Fibroblast of skin of scalp (primary cell): ENCODE results near the gene SMAD9. TPM values are rescaled to one million over a fixed set of nuclear protein-coding genes. Genes with fewer than 3 reads are reported as not detected.

Source experiments
- DNase-seq: peaks from one replicate; pipeline ENCODE4 v3.0.0-alpha.2; 2013
- polyA plus RNA-seq, 2 experiments: library from polyadenylated mRNA; unstranded; fragments of 120-200 nt; gene quantifications; one replicate each; pipeline ENCODE4 v1.2.1, GENCODE V29; 2013; ENCODE audit not compliant: insufficient read length in 2 of 2

SMAD9 gene
- 6.1 TPM for polyA plus RNA-seq (2013, experiment 1 of 2; ENCODE audit: insufficient read length)
- polyA plus RNA-seq (2013, experiment 2 of 2; ENCODE audit: insufficient read length), result 7.1 TPM

DNA sequence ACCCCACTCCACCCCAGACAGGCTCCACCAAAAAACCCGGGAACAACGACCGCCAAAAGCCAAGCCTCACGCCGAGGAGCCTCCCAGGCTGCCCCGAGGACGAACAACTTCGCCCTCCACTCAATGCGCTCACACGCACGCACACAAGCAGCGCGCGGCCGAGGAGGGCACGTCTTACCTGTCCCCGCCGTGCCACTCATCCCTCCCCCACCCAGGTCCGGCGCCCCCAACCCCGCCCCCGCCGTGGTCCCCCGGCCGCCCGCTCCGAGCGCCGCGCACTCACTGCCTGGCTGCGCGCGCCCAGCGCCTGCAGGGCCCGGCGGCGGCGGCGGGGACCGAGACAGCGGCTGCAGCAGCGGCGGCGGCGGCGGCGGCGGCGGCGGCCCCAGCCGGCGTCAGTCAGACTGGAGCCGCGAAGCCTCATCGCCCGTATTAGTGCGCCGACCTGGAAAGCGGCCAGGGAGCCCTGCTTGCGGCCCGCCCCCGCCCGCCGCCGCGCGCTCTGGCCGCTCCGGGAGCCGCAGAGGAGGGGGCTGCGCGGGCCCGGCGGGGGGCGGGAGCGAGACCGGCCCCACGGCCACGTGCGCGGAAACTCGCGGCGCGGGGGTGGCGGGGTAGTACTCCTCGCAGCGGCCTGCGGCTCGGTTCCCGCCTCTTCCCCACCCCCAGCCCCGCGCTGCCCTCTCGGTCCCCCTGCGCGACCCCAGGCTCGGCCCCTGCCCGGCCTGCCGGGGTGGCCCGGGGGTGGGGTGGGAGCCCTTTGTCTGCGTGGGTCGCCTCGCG lies at the start of gene SMAD9:
Gene SMAD9 (minus strand): TSS at position 406 of the 783 bp plus-strand sequence. CDS start 40,549 bp downstream, outside the sequence.
- peak; percentile 78 for DNase-seq

DNA sequence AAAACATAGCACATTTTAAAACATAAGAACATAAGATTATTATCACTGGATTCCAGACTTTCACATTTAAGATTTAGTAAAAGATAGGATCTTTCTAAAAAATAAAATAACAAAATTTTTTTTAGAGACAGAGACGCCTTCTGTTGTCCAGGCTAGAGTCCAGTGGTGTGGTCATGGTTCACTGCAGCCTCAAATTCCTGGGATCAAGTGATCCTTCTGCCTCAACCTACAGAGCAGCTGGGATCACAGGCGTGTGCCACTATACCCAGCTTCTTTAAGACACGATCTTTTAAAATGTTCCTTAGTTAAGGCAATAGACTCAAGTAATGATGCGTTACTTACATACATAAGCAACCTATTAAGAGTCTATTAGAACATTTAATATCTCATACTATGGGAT lies 46.4 kb upstream of the SMAD9 start:
- DNase-seq, result no peak

DNA sequence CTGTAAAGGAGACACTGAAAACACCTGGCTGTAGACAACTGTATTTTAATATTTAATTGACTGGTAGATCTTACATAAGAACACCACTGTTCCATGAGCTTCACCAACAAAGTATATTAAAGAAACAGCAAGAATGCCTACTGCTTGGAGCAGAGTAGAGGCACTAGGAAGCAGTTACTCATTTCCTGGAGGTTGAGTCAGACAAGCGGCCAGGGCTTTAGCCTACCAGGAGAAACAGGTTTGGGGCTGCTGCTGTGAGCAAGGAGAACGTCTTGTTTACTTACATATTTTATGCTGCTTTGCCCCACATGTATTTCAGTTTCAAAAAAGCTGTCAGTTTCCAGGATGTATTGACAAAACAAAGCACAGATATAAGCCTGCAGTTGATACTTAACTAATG lies 45.7 kb upstream of the SMAD9 start:
- peak; percentile 54 for DNase-seq

DNA sequence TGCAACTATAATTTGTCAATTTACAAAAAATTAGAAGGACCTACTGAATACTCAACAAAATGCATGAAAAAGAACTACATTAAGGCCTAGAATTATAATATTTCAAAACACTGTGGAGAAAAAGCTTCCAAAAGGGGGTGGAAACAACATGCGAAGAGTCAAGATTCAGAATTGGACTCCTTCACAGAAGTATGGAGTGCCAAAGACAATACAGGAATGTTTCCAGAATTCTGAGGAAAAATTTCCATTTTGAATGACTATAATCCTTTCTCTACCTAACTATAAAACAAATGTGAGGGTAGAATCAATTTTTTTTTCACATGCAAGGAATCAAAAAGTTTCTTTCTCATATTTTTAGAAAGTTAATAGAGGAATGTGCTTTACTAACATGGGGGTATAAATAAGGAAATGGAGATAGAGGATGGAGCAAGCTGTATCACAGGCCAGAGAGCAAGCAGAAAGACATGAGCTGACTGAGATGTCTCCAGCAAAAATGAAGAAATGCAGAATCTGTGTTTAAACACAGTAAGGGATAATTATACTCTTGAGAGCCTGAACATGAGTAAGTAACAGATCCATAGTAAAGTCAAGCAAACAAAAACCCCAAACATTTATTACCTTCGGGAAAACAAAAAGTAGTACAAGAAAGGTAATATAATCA lies 39.5 kb upstream of the SMAD9 start:
- DNase-seq, result no peak

DNA sequence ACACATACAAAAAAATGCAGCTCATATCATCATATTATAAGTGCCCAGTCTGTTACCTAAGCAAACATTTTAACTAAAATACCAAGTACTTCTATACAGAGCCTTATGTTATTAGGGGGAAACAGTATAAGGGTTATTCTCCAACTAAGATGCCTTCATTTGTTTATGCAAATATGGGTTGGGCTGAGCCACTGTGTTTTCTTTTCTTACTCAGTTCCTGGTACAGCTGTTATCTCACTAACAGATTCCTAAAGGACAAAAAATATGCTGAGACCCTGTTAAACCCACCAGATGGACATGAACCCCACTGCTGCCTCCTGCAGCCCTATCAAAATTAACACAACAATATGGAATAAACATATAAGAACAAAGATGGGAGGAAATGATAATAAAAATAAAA lies 34.5 kb upstream of the SMAD9 start:
- no peak for DNase-seq

DNA sequence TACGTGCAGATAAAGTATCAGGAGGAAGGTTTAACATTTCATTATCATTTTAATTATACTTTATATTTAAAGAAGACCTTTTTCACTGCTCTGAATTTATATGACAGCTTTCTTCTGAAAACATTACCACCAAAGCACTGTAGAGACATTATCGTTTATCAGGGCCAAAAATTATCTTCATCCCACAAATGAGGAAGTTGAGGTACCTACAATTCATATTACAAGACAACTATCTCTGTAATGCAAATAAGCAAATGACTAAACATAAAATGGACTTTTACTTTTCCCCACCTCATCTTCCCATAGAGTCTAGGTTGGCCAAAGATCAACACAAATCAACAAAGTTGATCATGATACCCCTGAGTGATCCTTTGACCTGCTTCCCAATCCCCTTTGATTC lies 30.9 kb upstream of the SMAD9 start:
- no peak for DNase-seq

DNA sequence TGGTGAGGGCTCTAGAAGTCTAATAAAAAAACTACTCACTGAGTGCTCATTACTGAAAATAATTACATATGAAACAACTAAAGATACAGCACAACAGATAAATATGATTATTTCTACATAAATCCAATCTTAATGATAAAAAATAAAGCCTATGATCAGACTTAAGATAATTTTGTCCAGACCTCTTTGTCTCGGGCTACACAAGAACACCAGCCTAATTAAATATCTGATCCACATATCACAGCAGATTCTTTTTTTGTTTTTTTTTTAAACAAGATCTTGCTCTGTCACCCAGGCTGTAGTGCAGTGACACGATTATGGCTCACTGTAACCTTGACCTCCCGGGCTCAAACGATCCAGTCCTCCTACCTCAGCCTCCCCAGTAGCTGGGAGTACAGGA lies 30.3 kb upstream of the SMAD9 start:
- no peak for DNase-seq

DNA sequence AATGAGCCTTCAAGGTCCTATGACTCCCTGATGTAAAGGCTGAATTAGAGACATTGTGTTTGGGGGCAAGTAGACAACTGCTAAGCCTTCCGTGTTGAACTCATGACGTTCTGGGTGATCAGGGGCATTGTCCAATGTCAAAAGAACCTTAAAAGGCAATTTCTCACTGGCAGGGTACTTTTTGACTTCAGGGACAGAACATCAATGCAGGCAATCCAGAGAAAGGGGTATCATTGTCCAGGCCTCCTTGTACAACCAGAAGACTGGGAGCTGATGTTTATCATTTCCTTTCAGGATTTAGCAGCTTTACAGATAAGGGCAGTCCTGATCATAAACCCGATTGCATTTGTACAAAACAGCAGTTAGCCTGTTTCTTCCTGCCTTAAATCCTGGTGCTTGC lies 25.0 kb upstream of the SMAD9 start:
- DNase-seq, result no peak

DNA sequence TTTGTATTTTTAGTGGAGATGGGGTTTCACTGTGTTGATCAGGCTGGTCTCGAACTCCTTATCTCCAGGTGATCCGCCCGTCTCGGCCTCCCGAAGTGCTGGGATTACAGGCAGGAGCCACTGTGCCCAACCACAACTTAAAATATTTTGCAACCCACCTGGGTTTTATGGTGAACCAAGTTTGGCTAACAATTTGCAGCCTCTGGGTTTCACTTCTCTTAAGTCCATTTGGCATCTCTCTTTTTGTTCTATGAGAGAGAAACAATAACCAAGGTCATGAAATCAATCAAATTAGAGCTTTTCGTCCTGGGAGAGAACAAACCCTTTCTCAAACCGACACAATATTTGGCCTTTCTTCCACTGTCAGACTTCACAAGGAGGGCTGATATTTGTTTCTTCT lies 5.6 kb upstream of the SMAD9 start:
- DNase-seq, result no peak

DNA sequence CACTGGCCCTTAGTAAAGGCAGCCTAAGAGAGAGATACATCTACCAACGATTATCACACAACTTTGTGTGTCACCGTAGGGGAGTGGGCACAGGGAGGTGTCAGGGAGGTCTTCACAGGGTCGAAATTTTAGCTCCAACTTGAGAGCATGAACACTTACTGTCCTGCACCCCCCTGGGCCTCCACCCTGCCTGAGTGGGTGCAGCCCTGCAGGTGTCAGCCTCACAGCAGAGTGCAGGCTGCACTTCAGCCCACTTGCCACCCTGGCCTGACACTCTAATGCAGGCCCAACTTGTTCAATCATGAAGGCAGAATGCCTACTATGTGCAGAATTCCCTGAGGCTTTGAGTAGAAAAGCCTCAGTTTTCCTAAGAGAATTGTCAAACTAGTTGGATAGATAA lies 4.0 kb upstream of the SMAD9 start:
- DNase-seq, result no peak

DNA sequence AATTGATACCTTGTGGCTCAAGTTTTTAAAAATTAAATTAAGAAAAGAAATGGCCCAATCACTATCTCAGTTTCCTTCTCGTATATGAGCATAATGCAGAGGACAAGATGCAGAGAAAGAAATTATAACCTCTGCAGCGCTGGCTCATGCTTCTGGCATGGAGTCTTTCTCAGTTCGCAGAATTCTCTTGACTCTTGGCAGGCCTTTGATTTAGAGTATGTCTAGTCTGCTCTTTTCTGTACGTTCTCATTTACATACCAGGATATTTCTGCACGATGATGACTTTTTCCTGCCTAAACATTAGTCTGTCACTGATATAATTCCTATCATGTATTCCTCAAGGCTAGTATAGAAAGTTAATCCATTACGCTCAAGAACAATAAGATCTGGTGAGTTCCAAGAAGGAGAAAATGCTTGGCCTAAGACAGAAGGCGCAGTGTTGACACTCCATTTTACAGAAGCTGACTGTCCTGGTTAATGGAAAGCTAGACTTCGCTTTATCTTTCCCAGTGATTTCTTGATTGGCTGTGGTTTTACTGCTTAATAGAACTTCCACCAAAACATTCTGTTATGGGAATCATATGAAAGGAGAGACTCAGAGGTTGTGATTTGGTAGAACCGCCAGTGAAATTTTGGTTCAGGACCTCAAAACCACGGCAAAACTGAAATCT lies 1.7 kb upstream of the SMAD9 start:
- peak; percentile 14 for DNase-seq

DNA sequence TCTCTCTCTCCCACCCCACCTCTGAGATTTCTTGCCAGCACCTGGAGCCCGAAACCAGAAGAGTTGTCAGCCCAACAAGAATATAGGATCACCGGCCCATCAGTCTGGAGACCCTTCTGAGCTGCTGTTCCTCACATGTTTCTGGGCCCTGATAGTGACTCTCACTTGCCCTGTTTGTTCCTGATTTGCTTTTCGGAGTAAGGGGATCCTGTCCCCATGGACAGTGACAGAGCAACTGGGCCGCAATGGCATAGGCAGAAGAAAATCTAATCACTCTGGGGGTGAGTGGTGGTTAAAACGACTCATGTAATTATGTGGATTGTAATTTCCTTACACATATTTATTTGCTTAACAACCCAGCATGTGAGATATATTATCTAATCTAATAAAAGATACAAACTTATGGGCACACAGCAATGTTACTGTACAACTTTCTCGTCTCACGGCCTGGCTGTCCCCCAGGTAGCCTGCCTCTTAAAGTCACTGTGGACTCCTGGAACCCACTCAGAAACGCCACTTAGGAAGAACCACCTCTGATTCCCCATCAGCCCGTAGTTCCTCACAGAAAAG lies 663 bp upstream of the SMAD9 start:
- no peak for DNase-seq

DNA sequence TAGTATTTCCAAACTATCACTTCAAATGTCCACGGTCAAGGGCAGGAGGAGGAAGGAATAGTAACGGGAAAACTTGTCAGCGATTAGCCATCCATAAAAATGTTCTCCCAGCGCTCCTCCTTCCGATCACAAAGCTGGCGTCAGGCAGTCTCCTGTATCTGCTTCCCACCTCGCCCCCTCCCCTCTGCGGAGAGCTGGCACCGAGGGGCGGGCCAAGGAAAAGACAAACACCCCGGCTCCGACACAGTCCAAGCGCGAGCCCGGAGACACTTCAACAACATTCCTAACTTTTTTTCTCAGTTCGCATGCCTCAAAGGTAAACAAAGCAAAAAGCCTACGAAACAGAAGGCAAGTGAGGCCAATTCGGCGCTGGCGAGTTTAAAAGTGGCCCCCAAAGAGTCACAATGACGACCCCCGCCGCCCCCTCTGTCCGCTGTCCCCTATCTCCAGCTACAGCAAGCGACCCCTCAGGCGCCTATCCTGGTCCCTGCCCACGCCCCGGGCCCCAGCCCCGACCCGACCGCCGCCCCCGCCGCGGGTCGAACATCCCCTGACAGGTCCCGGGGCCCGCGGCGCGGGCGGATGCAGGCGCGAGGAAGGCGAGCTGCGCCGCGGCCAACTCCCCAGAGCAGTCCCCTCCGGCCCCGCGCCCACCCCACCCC lies 736 bp downstream of the SMAD9 start:
- DNase-seq, result peak; percentile 42

DNA sequence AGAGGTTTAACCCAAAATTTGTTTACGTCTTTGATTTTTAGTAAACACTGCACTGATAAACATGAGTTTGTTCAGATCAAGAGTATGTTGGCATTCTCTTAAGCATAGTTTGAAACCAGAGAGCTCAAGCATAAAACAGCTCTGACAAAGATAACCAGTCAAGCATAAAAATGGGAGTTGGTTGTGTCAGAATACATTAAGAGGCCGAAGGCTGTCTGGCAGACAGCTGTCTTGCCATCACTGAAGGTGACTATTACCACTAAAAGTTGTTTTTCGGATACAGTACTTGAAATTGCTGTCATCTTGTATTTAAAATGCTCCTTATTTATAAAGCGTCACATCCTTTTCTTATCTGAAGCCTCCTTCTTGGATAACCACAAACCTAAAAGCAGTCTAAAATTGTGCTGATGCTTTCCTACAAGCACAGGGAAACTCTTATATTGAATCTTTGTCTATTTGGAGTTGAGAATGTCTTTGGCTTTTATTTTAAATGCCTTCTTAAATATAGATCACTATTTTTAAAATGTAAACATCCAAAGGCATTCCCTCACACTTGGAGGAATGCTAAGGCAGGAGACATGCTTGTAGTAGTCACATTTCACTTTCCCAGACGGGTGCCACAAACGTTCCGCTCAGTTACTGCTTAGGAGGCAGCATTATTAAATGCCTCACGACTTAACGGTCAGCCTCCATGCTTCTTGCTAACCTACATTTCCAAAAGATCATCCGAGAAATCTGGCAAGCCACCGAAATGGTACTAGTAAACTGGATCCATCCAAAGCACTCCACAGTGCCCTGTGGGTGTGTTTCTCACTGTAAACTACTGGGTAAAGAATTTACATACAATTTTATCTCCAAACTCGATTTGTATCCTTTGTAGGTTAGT lies 1.5 kb downstream of the SMAD9 start:
- peak; percentile 62 for DNase-seq

DNA sequence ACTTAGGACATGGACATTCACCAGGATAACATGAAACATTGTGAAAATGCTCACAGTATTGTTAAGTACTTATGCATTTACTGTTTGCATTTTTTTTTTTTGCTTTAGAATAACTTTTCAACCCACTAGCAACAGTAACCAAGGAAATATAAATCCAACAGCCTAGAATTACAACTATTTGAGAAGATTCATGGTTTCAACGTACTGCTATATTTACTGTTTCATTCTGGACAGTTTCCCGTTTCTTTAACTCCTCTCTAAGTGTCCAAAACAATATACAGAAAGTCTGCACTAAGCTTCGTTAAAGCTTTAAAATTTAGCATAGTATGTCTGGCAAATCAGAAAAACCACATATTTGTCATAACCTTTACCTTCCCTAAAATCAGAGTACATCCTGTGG lies 2.7 kb downstream of the SMAD9 start:
- DNase-seq, result peak; percentile 7

DNA sequence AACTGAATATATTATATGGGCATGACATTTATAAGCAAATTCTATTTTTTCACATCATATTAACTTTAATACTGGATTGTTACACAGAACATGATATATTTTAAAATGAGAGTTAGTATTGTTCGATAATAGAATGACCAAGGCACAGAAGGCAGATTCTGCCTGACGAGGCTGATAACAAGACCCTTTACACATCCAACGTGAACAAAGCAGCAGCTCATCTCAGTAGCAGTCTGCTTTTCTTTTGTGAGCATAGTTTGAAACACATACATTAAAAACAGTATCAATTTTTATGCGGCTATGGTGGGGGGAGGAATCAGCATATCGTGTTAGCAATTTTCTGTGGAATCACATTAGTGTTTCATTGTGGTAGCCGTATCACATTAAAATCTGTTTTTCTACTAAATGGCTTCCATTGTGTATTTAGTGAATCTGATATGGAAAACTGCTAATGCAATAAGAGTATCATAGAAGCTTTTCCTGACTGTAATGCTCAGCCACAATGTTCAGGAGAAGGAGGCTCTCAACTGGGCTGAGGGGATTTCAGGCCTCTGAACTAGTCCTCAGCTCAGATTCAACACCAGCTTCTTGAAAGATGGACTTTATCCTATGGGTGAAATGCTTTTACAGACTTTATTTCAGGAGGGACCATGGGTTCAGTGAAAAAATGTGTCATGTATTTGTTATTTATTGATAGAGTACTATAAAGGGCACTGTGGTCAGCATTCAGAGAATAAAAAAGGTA lies 4.0 kb downstream of the SMAD9 start:
- DNase-seq, result no peak

DNA sequence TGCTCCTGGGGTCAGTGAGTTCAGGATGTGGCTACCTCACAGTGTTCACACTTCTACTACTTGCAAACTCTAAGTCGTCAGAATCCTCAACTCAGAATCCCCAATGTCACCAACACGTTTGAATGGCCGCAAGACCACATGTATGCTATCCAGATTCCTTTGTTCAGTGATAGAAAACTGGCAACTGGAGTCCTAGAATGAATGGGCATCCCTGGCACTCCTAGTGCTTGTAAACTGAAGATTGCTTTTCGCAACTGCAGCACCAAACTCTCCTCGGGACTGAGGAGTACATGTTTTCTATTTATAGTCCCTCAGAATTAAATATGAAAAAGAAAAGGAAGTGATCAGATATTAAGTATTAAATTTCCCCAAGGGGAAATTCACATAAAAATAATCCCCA lies 4.9 kb downstream of the SMAD9 start:
- no peak for DNase-seq

DNA sequence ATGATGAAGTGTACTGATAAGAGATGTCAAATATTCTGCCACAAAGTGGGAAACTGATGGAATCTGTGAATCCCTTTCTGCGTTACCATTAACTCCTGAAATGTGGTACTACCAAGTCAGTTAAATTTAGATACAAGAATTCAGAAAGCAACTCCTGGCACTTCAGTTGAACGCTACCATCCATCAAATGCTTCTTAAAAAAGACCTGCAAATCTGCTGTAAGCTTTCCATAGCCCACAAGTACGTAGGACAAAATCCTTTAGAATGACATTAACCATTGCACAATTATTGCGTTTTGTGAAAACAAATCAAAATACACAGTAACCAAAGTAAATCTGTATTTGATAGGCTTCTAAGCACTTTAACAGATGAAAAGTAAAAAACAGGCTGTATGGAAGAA lies 5.4 kb downstream of the SMAD9 start:
- no peak for DNase-seq

DNA sequence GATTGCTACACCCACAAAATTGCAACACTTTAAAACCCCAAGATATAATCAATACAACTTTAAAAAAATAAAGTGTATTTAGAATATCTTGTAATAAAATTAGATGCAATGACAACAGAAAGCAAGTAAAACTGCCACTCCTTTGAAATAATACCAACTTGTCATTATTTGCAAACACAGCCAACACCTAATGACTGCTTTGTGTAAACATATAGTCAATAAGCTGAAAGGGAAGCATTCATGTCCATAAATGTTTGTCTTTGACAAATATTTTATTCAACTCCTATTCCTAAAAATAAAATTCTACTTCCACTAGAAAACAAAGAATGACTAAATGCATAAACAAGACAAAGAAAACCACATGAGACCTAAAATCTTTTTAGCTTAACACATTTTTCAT lies 6.6 kb downstream of the SMAD9 start:
- no peak for DNase-seq

DNA sequence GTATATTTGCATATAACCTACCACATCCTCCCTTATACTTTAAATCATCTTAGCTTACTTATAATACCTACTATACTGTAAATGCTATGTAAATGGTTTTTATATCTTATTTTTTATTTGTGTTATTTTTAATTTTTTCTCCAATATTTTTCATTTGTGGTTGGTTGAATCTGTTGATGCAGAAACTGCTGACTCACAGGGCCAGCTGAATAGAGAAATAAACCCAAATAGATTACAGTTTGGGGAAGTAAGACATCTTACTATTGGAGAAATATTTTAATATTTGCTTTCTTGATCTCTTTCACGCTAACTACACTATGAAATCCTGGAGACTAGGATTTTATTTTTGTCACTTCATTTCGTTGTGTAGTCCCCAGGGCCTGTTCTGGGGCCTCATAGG lies 7.1 kb downstream of the SMAD9 start:
- DNase-seq, result no peak

DNA sequence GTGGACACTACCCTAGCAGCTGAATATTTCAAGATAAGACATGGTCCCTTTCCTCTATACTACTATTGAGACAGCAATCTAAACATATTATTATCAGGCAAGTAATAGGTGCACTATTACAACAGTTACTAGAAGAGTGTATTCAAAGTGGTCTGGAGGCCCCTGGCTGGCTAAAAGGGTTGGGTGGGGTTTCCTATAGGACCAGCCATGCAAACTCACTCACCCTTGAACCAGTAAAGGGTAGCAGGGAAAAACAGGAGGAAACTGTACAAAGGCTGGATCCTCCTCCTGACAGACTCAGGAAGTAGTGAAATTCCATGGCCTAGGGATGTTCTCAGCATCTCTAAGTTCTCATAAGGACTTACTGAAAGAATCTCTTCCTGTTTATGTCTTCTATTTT lies 7.7 kb downstream of the SMAD9 start:
- DNase-seq, result no peak
